SK-N-SH (cell line): ENCODE measurements around the gene BCAS4. TPM values are rescaled to one million over a fixed set of nuclear protein-coding genes. Genes with fewer than 3 reads are reported as not detected.

Experiments
- CTCF ChIA-PET: fragments of 300-600, 350-600 bp; formaldehyde crosslinking; extraction: SDS; loops from one replicate; lab custom pipeline; 2021; lab: Yijun Ruan, JAX
- POLR2A ChIA-PET: fragments of 350-600 bp; sonication (Branson Sonifier 250); formaldehyde crosslinking; extraction: SDS; loops from one replicate; lab custom pipeline; 2020; ENCODE audit warnings: antibody characterized with exemption, inconsistent platforms; lab: Yijun Ruan, JAX
- DNase-seq: peaks from one replicate; pipeline ENCODE4 v3.0.0; 2012
- H2AFZ ChIP-seq: fragments of 200-600 bp; sonication (generic); 2 replicates; pipeline ENCODE4 v1.8.1; 2016; ENCODE audit warnings: antibody characterized with exemption, mild to moderate bottlenecking, low read depth
- H3F3A ChIP-seq: fragments of 200-600 bp; sonication (generic); replicated peaks from 2 replicates; pipeline ENCODE3; 2016; ENCODE audit warnings: antibody characterized with exemption, mild to moderate bottlenecking; ENCODE audit not compliant: insufficient read depth
- H3K27ac ChIP-seq, 2 experiments: fragments of 200-500 bp in 1 of 2; fragments of 200-600 bp in 1 of 2; sonication (Bioruptor generic) in 1 of 2; sonication (generic), shearing (Covaris generic) in 1 of 2; 2 replicates each; pipeline versions ENCODE4 v1.5.1 to v1.6.1; 2014 to 2016; ENCODE audit warnings: low read depth in 2 of 2, inconsistent platforms in 1 of 2, low read length in 1 of 2, mild to moderate bottlenecking in 1 of 2, mixed read lengths in 1 of 2
- H3K27me3 ChIP-seq: fragments of 200-600 bp; sonication (generic), shearing (Covaris generic); 2 replicates; pipeline ENCODE4 v1.6.1; 2016; ENCODE audit warnings: mixed run types; ENCODE audit not compliant: insufficient read depth
- H3K36me3 ChIP-seq, 2 experiments: fragments of 200-500 bp in 1 of 2; fragments of 200-600 bp in 1 of 2; sonication (Bioruptor generic) in 1 of 2; sonication (generic) in 1 of 2; replicated peaks in 1 of 2; 2 replicates each; pipeline versions ENCODE3 to v1.5.1; 2014 to 2016; ENCODE audit warnings: low read length in 1 of 2, mild to moderate bottlenecking in 1 of 2; ENCODE audit not compliant: insufficient read depth in 2 of 2, control insufficient read depth in 1 of 2
- H3K4me1 ChIP-seq, 2 experiments: fragments of 200-500 bp in 1 of 2; fragments of 200-600 bp in 1 of 2; sonication (Bioruptor generic) in 1 of 2; sonication (generic), shearing (Covaris generic) in 1 of 2; 2 replicates each; pipeline versions ENCODE4 v1.5.1 to v1.6.1; 2014 to 2016; ENCODE audit warnings: low read depth in 1 of 2, low read length in 1 of 2, mixed run types in 1 of 2; ENCODE audit not compliant: insufficient read depth in 2 of 2, control insufficient read depth in 1 of 2
- H3K4me2 ChIP-seq: fragments of 200-600 bp; sonication (generic), shearing (Covaris generic); 2 replicates; pipeline ENCODE4 v1.6.1; 2017; ENCODE audit warnings: mixed run types
- H3K4me3 ChIP-seq, 2 experiments: fragments of 200-500 bp in 1 of 2; fragments of 200-600 bp in 1 of 2; sonication (Bioruptor generic) in 1 of 2; sonication (generic), shearing (Covaris generic) in 1 of 2; 2 replicates each; pipeline versions ENCODE4 v1.5.1 to v1.8.1; 2014 to 2016; ENCODE audit warnings: low read depth in 2 of 2, inconsistent platforms in 1 of 2, low read length in 1 of 2, mild to moderate bottlenecking in 1 of 2, mixed read lengths in 1 of 2, moderate library complexity in 1 of 2
- H3K79me2 ChIP-seq: fragments of 200-600 bp; sonication (generic); 2 replicates; pipeline ENCODE4 v1.8.1; 2017; ENCODE audit warnings: mild to moderate bottlenecking; ENCODE audit not compliant: insufficient read depth
- H3K9ac ChIP-seq: fragments of 200-600 bp; sonication (generic); 2 replicates; pipeline ENCODE4 v1.6.1; 2017; ENCODE audit warnings: mixed run types
- H3K9me2 ChIP-seq: fragments of 200-600 bp; sonication (generic); 2 replicates; pipeline ENCODE4 v1.6.1; 2017; ENCODE audit warnings: mixed run types
- H3K9me3 ChIP-seq: fragments of 200-600 bp; sonication (generic); 2 replicates; pipeline ENCODE4 v1.6.1; 2017; ENCODE audit warnings: mixed run types, mild to moderate bottlenecking, moderate library complexity
- H4K20me1 ChIP-seq: fragments of 200-600 bp; sonication (generic); 2 replicates; pipeline ENCODE4 v1.6.1; 2017; ENCODE audit warnings: mild to moderate bottlenecking, mixed run types; ENCODE audit not compliant: insufficient read depth
- FOSL2 ChIP-seq: IDR thresholded peaks from 2 replicates; pipeline ENCODE4 v1.4.0; 2012; ENCODE audit warnings: low read depth, mild to moderate bottlenecking, moderate library complexity, borderline replicate concordance
- FOXJ3 ChIP-seq: sonication (generic); formaldehyde crosslinking; IDR thresholded peaks from 2 replicates; pipeline ENCODE4 v1.5.1; 2020; ENCODE audit warnings: mild to moderate bottlenecking, missing genetic modification reagents
- JUND ChIP-seq: IDR thresholded peaks from 2 replicates; pipeline ENCODE4 v1.4.0; 2012
- MEF2A ChIP-seq: IDR thresholded peaks from 2 replicates; pipeline ENCODE4 v1.4.0; 2012; ENCODE audit warnings: low read depth, borderline replicate concordance
- MXI1 ChIP-seq: IDR thresholded peaks from 2 replicates; pipeline ENCODE4 v1.6.1; 2012; ENCODE audit warnings: mild to moderate bottlenecking, low read depth, low read length, improper control_type of control experiment
- NRF1 ChIP-seq: IDR thresholded peaks from 2 replicates; pipeline ENCODE4 v1.6.1; 2012; ENCODE audit warnings: low read depth, mild to moderate bottlenecking, low read length
- POLR2AphosphoS5 ChIP-seq: IDR thresholded peaks from 2 replicates; pipeline ENCODE4 v1.6.1; 2012; ENCODE audit warnings: low read depth, low read length
- SMC3 ChIP-seq: IDR thresholded peaks from 2 replicates; pipeline ENCODE4 v1.6.1; 2012; ENCODE audit warnings: low read depth, low read length, improper control_type of control experiment
- TAF1 ChIP-seq: IDR thresholded peaks from 2 replicates; pipeline ENCODE4 v1.6.1; 2012; ENCODE audit warnings: low read depth, mild to moderate bottlenecking, low read length, moderate library complexity, borderline replicate concordance
- WGBS: methylation state at CpG from one replicate; pipeline ENCODE4 v1.1.6; 2017; ENCODE audit warnings: low lambda C conversion rate; 5-methylcytosine and 5-hydroxymethylcytosine counted together
- polyA plus RNA-seq, 3 experiments: library from polyadenylated mRNA; depleted of rRNA; stranded (reverse); fragments of >200 nt; gene quantifications; 2 replicates each; pipeline ENCODE4 v1.2.3, GENCODE V29; 2012
- TF ChIP-seq, protein P1 (sequence below): fragments of 200-600 bp; sonication (generic); IDR thresholded peaks from 2 replicates; pipeline ENCODE4 v1.6.1; 2017; ENCODE audit warnings: antibody characterized with exemption, mild to moderate bottlenecking, moderate library complexity
- TF ChIP-seq, protein P2 (sequence below): fragments of 150-350 bp; IDR thresholded peaks from 2 replicates; pipeline ENCODE4 v1.6.1; 2016; ENCODE audit warnings: mild to moderate bottlenecking, low read depth, low read length
- TF ChIP-seq, protein P3 (sequence below): IDR thresholded peaks from 2 replicates; pipeline ENCODE4; 2012
- TF ChIP-seq, protein P4 (sequence below): IDR thresholded peaks from 2 replicates; pipeline ENCODE4 v1.4.0; 2012; ENCODE audit warnings: low read depth, borderline replicate concordance

Gene BCAS4
- polyA plus RNA-seq, 1 of the 3 experiments (the other 2 are of a cell fraction): 43.8 TPM

DNA sequence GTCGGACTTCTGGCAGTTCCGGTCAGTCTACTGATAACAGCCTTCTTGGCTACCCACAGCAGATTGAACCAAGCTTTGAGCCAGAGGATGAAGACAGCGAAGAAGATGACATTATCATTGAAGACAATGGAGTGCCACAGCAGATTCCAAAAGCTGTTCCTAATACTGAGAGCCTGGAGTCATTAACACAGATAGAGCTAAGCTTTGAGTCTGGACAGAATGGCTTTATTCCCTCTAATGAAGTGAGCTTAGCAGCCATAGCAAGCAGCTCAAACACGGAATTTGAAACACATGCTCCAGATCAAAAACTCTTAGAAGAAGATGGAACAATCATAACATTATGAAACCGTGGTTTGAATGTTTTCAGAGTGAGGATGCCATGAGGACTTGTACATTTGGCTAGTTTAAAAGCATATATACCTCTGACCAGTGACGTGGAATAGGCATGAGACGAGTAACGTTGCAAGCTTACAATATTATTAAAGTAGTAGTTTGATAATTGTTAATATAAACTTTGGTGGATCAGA is 44.7 kb upstream of the BCAS4 start:
- Histone ChIP-seq H3K9me2 (no peaks in the 10 kb centered on the region), H4K20me1 (no peaks in the 10 kb centered on the region), H2AFZ (no peak overlapping the region), H3K9ac (no peak overlapping the region), H3K27ac (no peak overlapping the region), H3K4me1 (peaks cover 0 to 4% of the 10 kb centered on the region in 2 experiments; a peak in 2 of 4 replicates), H3K36me3 (peaks cover 0 to 9% of the 10 kb centered on the region in 2 experiments), H3K9me3 (no peaks in the 10 kb centered on the region), H3K27me3 (no peaks in the 10 kb centered on the region), H3K4me2 (no peak overlapping the region), H3F3A (peaks cover 5% of the 10 kb centered on the region), H3K4me3 (no peak overlapping the region), H3K79me2 (no peaks in the 10 kb centered on the region)
- CTCF ChIA-PET: interaction anchor here (0.9 to 3.5 kb wide), 30 partner anchors 10 to 564 kb away, joined by 3 to 33 read pairs (median 6); partner anchors contain the start of genes BCAS4, PARD6B and RIPOR3
- POLR2A ChIA-PET: no interaction called here
- no peak for DNase-seq
- TF ChIP-seq, protein P1, sequence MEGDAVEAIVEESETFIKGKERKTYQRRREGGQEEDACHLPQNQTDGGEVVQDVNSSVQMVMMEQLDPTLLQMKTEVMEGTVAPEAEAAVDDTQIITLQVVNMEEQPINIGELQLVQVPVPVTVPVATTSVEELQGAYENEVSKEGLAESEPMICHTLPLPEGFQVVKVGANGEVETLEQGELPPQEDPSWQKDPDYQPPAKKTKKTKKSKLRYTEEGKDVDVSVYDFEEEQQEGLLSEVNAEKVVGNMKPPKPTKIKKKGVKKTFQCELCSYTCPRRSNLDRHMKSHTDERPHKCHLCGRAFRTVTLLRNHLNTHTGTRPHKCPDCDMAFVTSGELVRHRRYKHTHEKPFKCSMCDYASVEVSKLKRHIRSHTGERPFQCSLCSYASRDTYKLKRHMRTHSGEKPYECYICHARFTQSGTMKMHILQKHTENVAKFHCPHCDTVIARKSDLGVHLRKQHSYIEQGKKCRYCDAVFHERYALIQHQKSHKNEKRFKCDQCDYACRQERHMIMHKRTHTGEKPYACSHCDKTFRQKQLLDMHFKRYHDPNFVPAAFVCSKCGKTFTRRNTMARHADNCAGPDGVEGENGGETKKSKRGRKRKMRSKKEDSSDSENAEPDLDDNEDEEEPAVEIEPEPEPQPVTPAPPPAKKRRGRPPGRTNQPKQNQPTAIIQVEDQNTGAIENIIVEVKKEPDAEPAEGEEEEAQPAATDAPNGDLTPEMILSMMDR: no peak
- no peak for TF ChIP-seq NRF1
- TF ChIP-seq, protein P2, sequence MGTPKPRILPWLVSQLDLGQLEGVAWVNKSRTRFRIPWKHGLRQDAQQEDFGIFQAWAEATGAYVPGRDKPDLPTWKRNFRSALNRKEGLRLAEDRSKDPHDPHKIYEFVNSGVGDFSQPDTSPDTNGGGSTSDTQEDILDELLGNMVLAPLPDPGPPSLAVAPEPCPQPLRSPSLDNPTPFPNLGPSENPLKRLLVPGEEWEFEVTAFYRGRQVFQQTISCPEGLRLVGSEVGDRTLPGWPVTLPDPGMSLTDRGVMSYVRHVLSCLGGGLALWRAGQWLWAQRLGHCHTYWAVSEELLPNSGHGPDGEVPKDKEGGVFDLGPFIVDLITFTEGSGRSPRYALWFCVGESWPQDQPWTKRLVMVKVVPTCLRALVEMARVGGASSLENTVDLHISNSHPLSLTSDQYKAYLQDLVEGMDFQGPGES: no peak
- TF ChIP-seq, protein P3, sequence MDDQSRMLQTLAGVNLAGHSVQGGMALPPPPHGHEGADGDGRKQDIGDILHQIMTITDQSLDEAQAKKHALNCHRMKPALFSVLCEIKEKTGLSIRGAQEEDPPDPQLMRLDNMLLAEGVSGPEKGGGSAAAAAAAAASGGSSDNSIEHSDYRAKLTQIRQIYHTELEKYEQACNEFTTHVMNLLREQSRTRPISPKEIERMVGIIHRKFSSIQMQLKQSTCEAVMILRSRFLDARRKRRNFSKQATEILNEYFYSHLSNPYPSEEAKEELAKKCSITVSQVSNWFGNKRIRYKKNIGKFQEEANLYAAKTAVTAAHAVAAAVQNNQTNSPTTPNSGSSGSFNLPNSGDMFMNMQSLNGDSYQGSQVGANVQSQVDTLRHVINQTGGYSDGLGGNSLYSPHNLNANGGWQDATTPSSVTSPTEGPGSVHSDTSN: no peak
- no peak for TF ChIP-seq MXI1
- TF ChIP-seq SMC3: no peak
- no peak for TF ChIP-seq POLR2AphosphoS5
- TF ChIP-seq MEF2A: no peak
- TF ChIP-seq FOXJ3 (CRISPR knock-in tag): no peak
- TF ChIP-seq, protein P4, sequence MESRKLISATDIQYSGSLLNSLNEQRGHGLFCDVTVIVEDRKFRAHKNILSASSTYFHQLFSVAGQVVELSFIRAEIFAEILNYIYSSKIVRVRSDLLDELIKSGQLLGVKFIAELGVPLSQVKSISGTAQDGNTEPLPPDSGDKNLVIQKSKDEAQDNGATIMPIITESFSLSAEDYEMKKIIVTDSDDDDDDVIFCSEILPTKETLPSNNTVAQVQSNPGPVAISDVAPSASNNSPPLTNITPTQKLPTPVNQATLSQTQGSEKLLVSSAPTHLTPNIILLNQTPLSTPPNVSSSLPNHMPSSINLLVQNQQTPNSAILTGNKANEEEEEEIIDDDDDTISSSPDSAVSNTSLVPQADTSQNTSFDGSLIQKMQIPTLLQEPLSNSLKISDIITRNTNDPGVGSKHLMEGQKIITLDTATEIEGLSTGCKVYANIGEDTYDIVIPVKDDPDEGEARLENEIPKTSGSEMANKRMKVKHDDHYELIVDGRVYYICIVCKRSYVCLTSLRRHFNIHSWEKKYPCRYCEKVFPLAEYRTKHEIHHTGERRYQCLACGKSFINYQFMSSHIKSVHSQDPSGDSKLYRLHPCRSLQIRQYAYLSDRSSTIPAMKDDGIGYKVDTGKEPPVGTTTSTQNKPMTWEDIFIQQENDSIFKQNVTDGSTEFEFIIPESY: no peak
- TF ChIP-seq FOSL2: no peak
- no peak for TF ChIP-seq TAF1
- TF ChIP-seq JUND: no peak
- 87% methylated on average over 8 of the region's 8 CpGs for WGBS
